NB4 (cell line): ENCODE results near the gene CHERP.

Experiments used
- CTCF ChIP-seq: IDR thresholded peaks from one replicate; pipeline ENCODE4 v1.5.1; 2012; ENCODE audit warnings: low read depth, low read length
- MAX ChIP-seq: IDR thresholded peaks from 2 replicates; pipeline ENCODE4 v1.6.1; 2011; ENCODE audit warnings: low read depth, low read length
- POLR2A ChIP-seq: IDR thresholded peaks from 2 replicates; pipeline ENCODE4 v1.6.1; 2011; ENCODE audit warnings: mild to moderate bottlenecking; ENCODE audit not compliant: insufficient read length; ENCODE audit errors: extremely low read depth

- no peak for TF ChIP-seq CTCF
- no peak for TF ChIP-seq MAX
- no peak for TF ChIP-seq POLR2A
Observed at GRCh38 chr19:16473875-16474392, 68.3 kb downstream of the CHERP start.
